Suprapubic skin (tissue), 4 donors: ENCODE results near the gene CAPN14.

Experiments used
- EP300 ChIP-seq: sonication (generic); formaldehyde crosslinking; IDR thresholded peaks from one replicate; pipeline ENCODE4 v1.6.1; 2017; ENCODE audit warnings: antibody characterized with exemption
- POLR2A ChIP-seq, 2 donors: fragments of 450-650 bp; IDR thresholded peaks; one replicate each; pipeline ENCODE4 v1.6.1; 2017; ENCODE audit warnings: antibody characterized with exemption in 2 of 2, mild to moderate bottlenecking in 2 of 2, moderate library complexity in 2 of 2
- POLR2AphosphoS5 ChIP-seq, 3 donors: sonication (generic); formaldehyde crosslinking; IDR thresholded peaks; one replicate each; pipeline ENCODE4 v1.6.1; 2017; ENCODE audit warnings: antibody characterized with exemption in 3 of 3
- TF ChIP-seq, protein P1 (sequence below), 2 donors: fragments of 200-600 bp in 1 of 2; fragments of 450-650 bp in 1 of 2; sonication (generic) in 1 of 2; IDR thresholded peaks; one replicate each; pipeline ENCODE4 v1.5.1; 2016 to 2019; ENCODE audit warnings: antibody characterized with exemption in 2 of 2, mild to moderate bottlenecking in 1 of 2, moderate library complexity in 1 of 2

DNA sequence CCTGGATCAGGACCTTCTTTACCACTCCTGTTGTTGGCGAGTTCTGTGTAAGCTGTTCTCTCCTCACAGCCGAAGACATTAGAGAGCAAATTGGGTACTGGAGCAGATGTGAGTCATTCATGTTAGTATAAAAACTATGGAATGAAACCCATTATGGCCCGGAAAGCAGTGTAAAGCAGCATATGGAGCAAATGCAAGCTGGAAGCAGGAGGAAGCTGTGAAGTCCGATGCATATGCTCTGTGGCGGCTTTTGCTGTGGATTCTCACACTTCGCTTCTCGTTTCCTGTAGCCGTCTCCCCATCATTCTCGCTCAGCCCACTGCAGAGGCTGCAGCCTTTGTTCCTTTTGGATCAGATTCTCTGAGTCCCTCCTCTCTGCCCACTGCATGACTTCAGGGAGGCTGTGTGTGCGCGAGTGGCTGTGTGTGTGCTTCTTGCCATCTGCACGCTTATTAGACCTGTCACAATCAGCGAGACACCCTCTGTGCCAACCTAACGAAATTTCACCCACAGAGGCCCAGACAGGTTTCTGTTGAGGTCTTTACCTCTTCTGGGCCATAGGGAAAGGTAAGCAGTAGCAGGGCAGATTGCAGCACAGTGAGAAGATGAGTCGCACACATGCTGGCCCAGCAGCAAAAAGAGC, 75.8 kb downstream of the CAPN14 start:
- no peak for TF ChIP-seq POLR2A (IDR thresholded peaks at IDR 0.05)
- TF ChIP-seq, protein P1, sequence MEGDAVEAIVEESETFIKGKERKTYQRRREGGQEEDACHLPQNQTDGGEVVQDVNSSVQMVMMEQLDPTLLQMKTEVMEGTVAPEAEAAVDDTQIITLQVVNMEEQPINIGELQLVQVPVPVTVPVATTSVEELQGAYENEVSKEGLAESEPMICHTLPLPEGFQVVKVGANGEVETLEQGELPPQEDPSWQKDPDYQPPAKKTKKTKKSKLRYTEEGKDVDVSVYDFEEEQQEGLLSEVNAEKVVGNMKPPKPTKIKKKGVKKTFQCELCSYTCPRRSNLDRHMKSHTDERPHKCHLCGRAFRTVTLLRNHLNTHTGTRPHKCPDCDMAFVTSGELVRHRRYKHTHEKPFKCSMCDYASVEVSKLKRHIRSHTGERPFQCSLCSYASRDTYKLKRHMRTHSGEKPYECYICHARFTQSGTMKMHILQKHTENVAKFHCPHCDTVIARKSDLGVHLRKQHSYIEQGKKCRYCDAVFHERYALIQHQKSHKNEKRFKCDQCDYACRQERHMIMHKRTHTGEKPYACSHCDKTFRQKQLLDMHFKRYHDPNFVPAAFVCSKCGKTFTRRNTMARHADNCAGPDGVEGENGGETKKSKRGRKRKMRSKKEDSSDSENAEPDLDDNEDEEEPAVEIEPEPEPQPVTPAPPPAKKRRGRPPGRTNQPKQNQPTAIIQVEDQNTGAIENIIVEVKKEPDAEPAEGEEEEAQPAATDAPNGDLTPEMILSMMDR (IDR thresholded peaks at IDR 0.05) = no peak
- TF ChIP-seq EP300 = no peak
- TF ChIP-seq POLR2AphosphoS5 (IDR thresholded peaks at IDR 0.05) = no peak
